IPS DF 6.9 (cell line): ENCODE measurements around the gene VAT1.
A peak's percentile ranks its signal among the peaks of the same experiment; 100 is the strongest.

Experiments used
- DNase-seq: peaks from one replicate; pipeline ENCODE4 v3.0.0-alpha.2; 2013; ENCODE audit warnings: low read depth, low spot score
- H3K27ac ChIP-seq: one replicate; pipeline ENCODE4 v1.5.1; 2013; ENCODE audit warnings: low read length, control low read depth
- H3K27me3 ChIP-seq: 2 replicates; pipeline ENCODE4 v1.6.1; 2013; ENCODE audit warnings: mild to moderate bottlenecking, low read length; ENCODE audit not compliant: control insufficient read depth, insufficient read depth
- H3K36me3 ChIP-seq: 2 replicates; pipeline ENCODE4 v1.6.1; 2013; ENCODE audit warnings: low read length; ENCODE audit not compliant: control insufficient read depth, insufficient read depth
- H3K4me1 ChIP-seq: 2 replicates; pipeline ENCODE4 v1.6.1; 2013; ENCODE audit warnings: low read length; ENCODE audit not compliant: control insufficient read depth, insufficient read depth
- H3K4me3 ChIP-seq: 2 replicates; pipeline ENCODE4 v1.5.1; 2013; ENCODE audit warnings: mild to moderate bottlenecking, low read length
- H3K9me3 ChIP-seq: 2 replicates; pipeline ENCODE4 v1.6.1; 2013; ENCODE audit warnings: low read length, inconsistent platforms; ENCODE audit not compliant: control insufficient read depth, insufficient read depth
- WGBS: extraction: QIAGEN DNeasy Blood & Tissue Kit; methylation state at CpG from one replicate; pipeline ENCODE4 v1.1.7; 2013; ENCODE audit warnings: mixed read lengths, missing lambda C conversion rate; ENCODE audit not compliant: insufficient read length, insufficient coverage; 5-methylcytosine and 5-hydroxymethylcytosine counted together

VAT1 gene

GRCh38 chr17:43043307-43043706 is 21.1 kb upstream of the VAT1 start:
- Histone ChIP-seq H3K36me3 (no peaks in the 10 kb centered on the region), H3K9me3 (no peaks in the 10 kb centered on the region), H3K4me1 (peaks cover 1% of the 10 kb centered on the region; the same call in 1 of the 2 replicates), H3K27ac (no peak overlapping the region), H3K27me3 (no peaks in the 10 kb centered on the region), H3K4me3 (no peak overlapping the region)
- no peak for DNase-seq

GRCh38 chr17:43042025-43042628 is 19.9 kb upstream of the VAT1 start:
- no peaks in the 10 kb centered on the region for H3K36me3 ChIP-seq
- H3K27me3 ChIP-seq: no peaks in the 10 kb centered on the region
- WGBS: no CpG with 5 or more reads among the region's 5 CpGs
- H3K4me3 ChIP-seq: no peak overlapping the region
- no peaks in the 10 kb centered on the region for H3K9me3 ChIP-seq
- peaks cover 1% of the 10 kb centered on the region; the same call in 1 of the 2 replicates for H3K4me1 ChIP-seq
- DNase-seq: no peak
- H3K27ac ChIP-seq: peak overlapping the region; percentile 61

GRCh38 chr17:43040655-43041054 is 18.5 kb upstream of the VAT1 start:
- H3K27ac ChIP-seq: peak overlapping the region; percentile 46
- no peak overlapping the region for H3K4me3 ChIP-seq
- no peak for DNase-seq
- no peaks in the 10 kb centered on the region for H3K27me3 ChIP-seq
- H3K9me3 ChIP-seq: no peaks in the 10 kb centered on the region
- no CpG with 5 or more reads among the region's 2 CpGs for WGBS
- no peaks in the 10 kb centered on the region for H3K36me3 ChIP-seq
- H3K4me1 ChIP-seq: peaks cover 1% of the 10 kb centered on the region; the same call in 1 of the 2 replicates

GRCh38 chr17:43039646-43040045 is 17.5 kb upstream of the VAT1 start:
- no peak overlapping the region for H3K27ac ChIP-seq
- WGBS: no CpG with 5 or more reads among the region's 2 CpGs
- H3K36me3 ChIP-seq: no peaks in the 10 kb centered on the region
- H3K9me3 ChIP-seq: no peaks in the 10 kb centered on the region
- DNase-seq: no peak
- H3K27me3 ChIP-seq: no peaks in the 10 kb centered on the region
- peaks cover 1% of the 10 kb centered on the region; the same call in 1 of the 2 replicates for H3K4me1 ChIP-seq
- H3K4me3 ChIP-seq: no peak overlapping the region

- DNase-seq: no peak
- no peaks in the 10 kb centered on the region for H3K36me3 ChIP-seq
- no peak overlapping the region for H3K4me3 ChIP-seq
- H3K27ac ChIP-seq: no peak overlapping the region
- WGBS: no CpG with 5 or more reads among the region's 3 CpGs
- H3K4me1 ChIP-seq: peaks cover 7% of the 10 kb centered on the region; the same call in 1 of the 2 replicates
- H3K9me3 ChIP-seq: no peaks in the 10 kb centered on the region
- no peaks in the 10 kb centered on the region for H3K27me3 ChIP-seq
Measured at GRCh38 chr17:43034894-43035293, 12.7 kb upstream of the VAT1 start.

- no CpG with 5 or more reads among the region's 12 CpGs for WGBS
- Histone ChIP-seq H3K36me3 (no peaks in the 10 kb centered on the region), H3K27ac (no peak overlapping the region), H3K4me1 (peaks cover 7% of the 10 kb centered on the region; the same call in 1 of the 2 replicates), H3K27me3 (no peaks in the 10 kb centered on the region), H3K9me3 (no peaks in the 10 kb centered on the region), H3K4me3 (no peak overlapping the region)
- DNase-seq: no peak
Measured at GRCh38 chr17:43033948-43034881, 12.0 kb upstream of the VAT1 start.

- Histone ChIP-seq H3K4me3 (no peak overlapping the region), H3K9me3 (no peaks in the 10 kb centered on the region), H3K27ac (no peak overlapping the region), H3K4me1 (peaks cover 20% of the 10 kb centered on the region), H3K27me3 (no peaks in the 10 kb centered on the region), H3K36me3 (no peaks in the 10 kb centered on the region)
- DNase-seq: no peak
- no CpG with 5 or more reads among the region's 3 CpGs for WGBS
Measured at GRCh38 chr17:43031666-43032065, 9.5 kb upstream of the VAT1 start.

- no CpG with 5 or more reads among the region's 6 CpGs for WGBS
Measured at GRCh38 chr17:43030137-43030767, 8.1 kb upstream of the VAT1 start.

GRCh38 chr17:43028221-43028861 is 6.2 kb upstream of the VAT1 start:
- no peak for DNase-seq
- H3K4me1 ChIP-seq: peaks cover 18% of the 10 kb centered on the region
- no peaks in the 10 kb centered on the region for H3K27me3 ChIP-seq
- WGBS: no CpG with 5 or more reads among the region's 17 CpGs
- no peaks in the 10 kb centered on the region for H3K36me3 ChIP-seq
- no peak overlapping the region for H3K27ac ChIP-seq
- H3K4me3 ChIP-seq: no peak overlapping the region
- no peaks in the 10 kb centered on the region for H3K9me3 ChIP-seq

More at GRCh38 chr17:43030137-43030767, 8.1 kb upstream of the VAT1 start:
- Histone ChIP-seq H3K9me3 (no peaks in the 10 kb centered on the region), H3K36me3 (no peaks in the 10 kb centered on the region), H3K4me3 (no peak overlapping the region), H3K27ac (no peak overlapping the region), H3K4me1 (peaks cover 23% of the 10 kb centered on the region), H3K27me3 (no peaks in the 10 kb centered on the region)
- no peak for DNase-seq
